ENCODE results near the gene MARK2.

The MARK2 gene

DNA sequence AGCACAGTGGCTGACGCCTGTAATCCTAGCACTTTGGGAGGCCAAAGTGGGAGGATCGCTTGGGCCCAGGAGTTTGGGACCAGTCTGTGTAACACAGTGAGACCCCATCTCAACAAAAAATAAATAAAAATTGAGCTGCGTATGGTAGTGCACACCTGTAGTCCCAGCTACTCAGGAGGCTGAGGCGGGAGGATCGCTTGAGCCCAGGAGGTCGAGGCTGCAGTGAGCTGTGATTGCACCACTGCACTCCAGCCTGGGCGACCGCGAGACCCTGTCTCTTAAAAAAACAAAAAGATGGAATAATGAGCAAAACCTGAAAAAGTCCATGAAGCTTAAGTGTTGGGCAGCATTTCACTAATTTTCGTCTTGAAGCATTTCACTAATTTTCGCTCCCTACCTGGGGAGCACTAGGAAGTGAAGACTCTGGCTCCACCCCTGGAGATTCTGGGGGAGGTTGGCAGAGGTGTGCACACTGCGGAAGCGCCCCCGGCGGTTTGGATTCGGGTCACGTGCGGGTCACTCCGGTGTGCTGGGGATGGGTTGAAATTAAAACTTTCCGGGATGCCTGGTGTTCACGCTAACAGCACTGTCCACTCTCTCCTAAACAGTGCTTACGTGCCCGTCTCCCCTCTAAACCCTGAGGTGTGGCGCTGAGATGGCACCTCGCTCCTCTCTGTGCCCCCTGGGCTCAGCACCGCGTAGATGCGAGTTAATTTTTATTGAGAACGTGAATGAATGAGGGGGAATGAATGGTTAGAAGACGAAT lies 99.0 kb downstream of the MARK2 start:
- DNase-seq, result no peak

GRCh38 chr11:63938479-63939396 lies 99.8 kb downstream of the MARK2 start, which contains the start of gene NAA40:
NAA40 (plus strand) TSS chr11:63939002; CDS start chr11:63939097, 95 bp downstream.
- DNase-seq, result peak; percentile 88

GRCh38 chr11:63939397-63939891 lies 100.5 kb downstream of the MARK2 start:
- no peak for DNase-seq

GRCh38 chr11:63940786-63941185 lies 101.9 kb downstream of the MARK2 start:
- no peak for DNase-seq

- DNase-seq, result no peak
Measured at GRCh38 chr11:63941901-63942300, 103.0 kb downstream of the MARK2 start.

DNA sequence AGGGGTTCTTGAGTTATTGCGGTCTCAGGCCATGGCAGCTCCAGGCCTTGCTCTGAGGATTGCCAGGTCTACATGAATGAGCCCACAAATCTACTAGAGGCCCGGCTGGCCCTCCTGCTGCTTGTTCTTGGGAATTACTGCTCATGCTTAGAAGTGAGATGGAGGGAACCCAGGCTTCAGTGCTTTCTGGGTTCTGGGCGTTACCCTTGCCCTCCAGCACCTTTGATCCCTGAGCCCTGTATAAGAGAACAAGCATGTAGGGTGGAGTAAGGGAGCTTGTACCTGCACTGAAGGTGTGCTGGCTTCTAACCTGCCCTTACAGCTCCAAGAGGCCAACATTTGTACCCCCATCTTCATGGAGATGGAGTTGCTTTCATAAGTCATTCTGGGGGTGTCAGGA lies 103.9 kb downstream of the MARK2 start:
- DNase-seq, result no peak

DNA sequence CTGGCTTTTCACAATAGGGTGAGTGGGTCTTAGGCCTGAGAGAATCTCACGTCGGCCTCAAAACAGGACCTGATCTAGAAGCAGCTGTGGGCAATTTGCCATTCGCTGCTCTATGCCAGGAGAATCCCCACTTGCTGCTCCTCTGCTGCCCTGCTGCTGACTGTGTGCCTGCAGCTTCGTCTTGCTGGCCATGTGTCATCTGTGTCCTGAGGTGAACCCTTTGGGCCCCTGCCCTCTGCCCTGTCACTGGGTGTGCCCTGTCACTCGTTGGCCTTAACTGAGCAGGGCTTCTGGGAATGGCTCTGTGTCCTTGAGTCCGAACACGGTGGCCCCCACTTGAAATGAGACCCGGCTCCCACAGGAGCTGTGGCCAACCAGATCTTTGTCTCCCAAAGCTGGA lies 106.1 kb downstream of the MARK2 start:
- no peak for DNase-seq

DNA sequence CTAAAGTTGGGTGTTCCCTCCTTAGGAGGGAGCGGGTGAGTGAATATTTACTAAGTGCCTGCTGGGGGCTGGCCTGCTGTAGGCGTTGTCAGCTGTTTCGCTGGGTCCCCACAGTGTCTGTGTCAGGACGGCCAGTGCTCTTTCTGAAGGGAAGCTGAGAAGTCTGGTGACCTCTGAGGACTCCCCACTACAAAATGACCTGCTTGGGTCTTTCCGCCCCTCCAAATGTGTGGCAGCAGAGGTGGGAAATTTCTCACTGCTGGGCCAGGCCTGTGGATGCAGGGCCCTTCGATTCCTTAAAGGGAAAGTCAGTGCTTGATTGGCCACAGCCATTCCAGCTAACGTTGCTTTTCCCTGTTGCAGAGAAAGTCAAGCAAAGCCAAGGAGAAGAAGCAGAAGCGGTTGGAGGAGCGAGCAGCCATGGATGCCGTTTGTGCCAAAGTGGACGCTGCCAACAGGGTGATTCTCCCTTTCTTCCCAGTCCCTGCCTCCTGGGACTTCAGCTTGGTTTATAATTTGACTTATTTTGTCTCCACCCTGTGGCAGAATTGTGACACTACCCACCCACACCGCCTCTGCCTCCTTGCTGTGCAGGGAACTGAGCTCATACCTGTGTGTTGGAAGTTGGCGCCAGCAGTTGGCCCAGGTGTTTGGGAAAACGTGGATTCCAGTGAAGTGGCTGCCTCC lies 106.7 kb downstream of the MARK2 start:
- peak; percentile 46 for DNase-seq

- no peak for DNase-seq
Measured at GRCh38 chr11:63951779-63952536, 113.0 kb downstream of the MARK2 start.

- no peak for DNase-seq
Measured at GRCh38 chr11:63952570-63952969, 113.7 kb downstream of the MARK2 start.

- no peak for DNase-seq
Measured at GRCh38 chr11:63958008-63958407, 119.1 kb downstream of the MARK2 start.

Measured in activated CD4-positive, alpha-beta T cell treated with anti-CD3 and anti-CD28 coated beads, Interleukin-2, amount 50 U/mL, for 1 hour (primary cell).